Upper lobe of left lung (tissue), 6 donors: ENCODE measurements around the gene RIPK4. TPM values are rescaled to one million over a fixed set of nuclear protein-coding genes. Genes with fewer than 3 reads are reported as not detected.

ENCODE experiments used
- ATAC-seq, 2 donors: fragments of 200-7000 bp; cut with Tn5 transposase; one replicate each; pipeline ENCODE4 v1.9.1; 2022; ENCODE audit warnings: mild to moderate bottlenecking in 2 of 2, moderate library complexity in 2 of 2; ENCODE audit not compliant: low FRiP score in 2 of 2
- DNase-seq, 2 donors: peaks; one replicate each; pipeline ENCODE4 v3.0.0-alpha.2; 2019 to 2020
- H3K27ac ChIP-seq, 4 donors: fragments of 200-600 bp; sonication (generic); one replicate each; pipeline ENCODE4 v1.5.1; 2016 to 2019
- H3K27me3 ChIP-seq, 4 donors: fragments of 200-600 bp; sonication (generic); one replicate each; pipeline ENCODE4 v1.5.1; 2017 to 2019
- H3K36me3 ChIP-seq, 4 donors: fragments of 200-600 bp; sonication (generic); one replicate each; pipeline ENCODE4 v1.5.1; 2016 to 2019
- H3K4me1 ChIP-seq, 4 donors: fragments of 200-600 bp; sonication (generic); one replicate each; pipeline ENCODE4 v1.5.1; 2018 to 2019
- H3K4me3 ChIP-seq, 4 donors: fragments of 200-600 bp; sonication (generic); one replicate each; pipeline ENCODE4 v1.5.1; 2017 to 2019; ENCODE audit warnings: mild to moderate bottlenecking in 2 of 4, moderate library complexity in 1 of 4
- H3K9me3 ChIP-seq, 4 donors: fragments of 200-600 bp; sonication (generic); one replicate each; pipeline ENCODE4 v1.5.1; 2018 to 2019
- EP300 ChIP-seq, 4 donors: sonication (generic); formaldehyde crosslinking; IDR thresholded peaks; one replicate each; pipeline ENCODE4 v1.5.1; 2017; ENCODE audit warnings: antibody characterized with exemption in 4 of 4, control low read depth in 2 of 4
- POLR2A ChIP-seq, 4 donors: fragments of 450-650 bp; IDR thresholded peaks; one replicate each; pipeline ENCODE4 v1.5.1; 2016 to 2017; ENCODE audit warnings: antibody characterized with exemption in 4 of 4, mild to moderate bottlenecking in 2 of 4
- POLR2AphosphoS5 ChIP-seq, 2 donors: sonication (generic); formaldehyde crosslinking; IDR thresholded peaks; one replicate each; pipeline ENCODE4 v1.5.1; 2017; ENCODE audit warnings: antibody characterized with exemption in 2 of 2
- WGBS, 2 donors: methylation state at CpG; one replicate each; pipeline ENCODE4 v1.1.5; 2017 to 2018; 5-methylcytosine and 5-hydroxymethylcytosine counted together
- total RNA-seq, 6 donors: library from RNA; depleted of rRNA in 4 of 6; stranded (reverse); fragments of >200 nt in 4 of 6; gene quantifications; one replicate each; pipeline versions ENCODE4 v1.1.0 to v1.2.1, GENCODE V29; 2016 to 2021
- TF ChIP-seq, protein P1 (sequence below), 6 experiments: fragments of 450-650 bp in 4 of 6; fragments of 200-600 bp in 2 of 6; sonication (generic) in 2 of 6; IDR thresholded peaks; one replicate each; pipeline ENCODE4 v1.5.1; 2016 to 2019; ENCODE audit warnings: antibody characterized with exemption in 6 of 6
- donor health status: DM: no; HTN: no; CAD: no; lungs with moderate emphysema.
- donor health status: DM: no; HTN: yes; CAD: no; lungs with severe emphysema.

Gene RIPK4
- total RNA-seq, 6 donors from 2014 or later: 6.3 to 18.6 (median 14.9) TPM

DNA sequence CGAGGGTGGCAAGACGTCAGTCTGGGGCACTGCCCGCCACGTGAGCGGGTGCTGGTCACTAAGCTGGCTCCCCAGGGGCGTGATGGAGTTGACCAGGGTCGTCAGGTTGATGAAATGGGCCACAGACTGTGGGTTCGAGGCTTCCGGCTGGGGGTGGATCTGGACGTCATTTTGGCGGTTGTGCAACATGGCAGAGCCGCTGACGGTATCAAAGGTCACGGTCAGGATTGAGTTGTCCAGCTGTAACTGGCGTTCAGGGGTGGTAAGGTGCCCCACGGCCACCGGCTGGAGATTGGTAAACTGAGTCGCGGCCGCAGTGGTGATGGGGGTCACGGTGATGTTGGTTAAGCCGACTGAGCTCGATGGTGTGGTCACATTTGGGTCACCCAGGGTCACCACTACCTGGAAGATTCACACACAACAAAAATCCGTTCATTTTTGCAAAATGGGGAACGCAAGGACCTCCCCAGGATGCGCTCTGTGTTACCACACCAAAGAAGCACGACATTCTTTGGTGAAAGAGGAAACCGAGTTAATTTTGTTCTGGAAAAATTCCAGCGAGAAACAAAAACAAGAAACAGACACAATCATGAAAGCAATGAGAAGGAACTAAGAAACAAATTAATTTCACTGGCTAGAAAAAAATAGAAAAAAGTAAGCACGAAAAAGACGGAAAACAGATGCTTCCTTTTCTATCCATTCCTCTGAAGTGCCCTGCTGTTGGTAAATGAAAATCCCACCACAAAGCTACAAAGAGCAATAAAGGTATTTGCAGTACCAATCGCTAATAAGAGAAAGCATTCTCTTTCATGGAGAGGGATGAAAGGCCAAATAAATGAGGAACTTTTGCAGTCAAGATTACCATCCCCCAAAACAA lies 34.7 kb upstream of the RIPK4 start:
- peak in 1 of 2 donors; percentile 85 for DNase-seq

DNA sequence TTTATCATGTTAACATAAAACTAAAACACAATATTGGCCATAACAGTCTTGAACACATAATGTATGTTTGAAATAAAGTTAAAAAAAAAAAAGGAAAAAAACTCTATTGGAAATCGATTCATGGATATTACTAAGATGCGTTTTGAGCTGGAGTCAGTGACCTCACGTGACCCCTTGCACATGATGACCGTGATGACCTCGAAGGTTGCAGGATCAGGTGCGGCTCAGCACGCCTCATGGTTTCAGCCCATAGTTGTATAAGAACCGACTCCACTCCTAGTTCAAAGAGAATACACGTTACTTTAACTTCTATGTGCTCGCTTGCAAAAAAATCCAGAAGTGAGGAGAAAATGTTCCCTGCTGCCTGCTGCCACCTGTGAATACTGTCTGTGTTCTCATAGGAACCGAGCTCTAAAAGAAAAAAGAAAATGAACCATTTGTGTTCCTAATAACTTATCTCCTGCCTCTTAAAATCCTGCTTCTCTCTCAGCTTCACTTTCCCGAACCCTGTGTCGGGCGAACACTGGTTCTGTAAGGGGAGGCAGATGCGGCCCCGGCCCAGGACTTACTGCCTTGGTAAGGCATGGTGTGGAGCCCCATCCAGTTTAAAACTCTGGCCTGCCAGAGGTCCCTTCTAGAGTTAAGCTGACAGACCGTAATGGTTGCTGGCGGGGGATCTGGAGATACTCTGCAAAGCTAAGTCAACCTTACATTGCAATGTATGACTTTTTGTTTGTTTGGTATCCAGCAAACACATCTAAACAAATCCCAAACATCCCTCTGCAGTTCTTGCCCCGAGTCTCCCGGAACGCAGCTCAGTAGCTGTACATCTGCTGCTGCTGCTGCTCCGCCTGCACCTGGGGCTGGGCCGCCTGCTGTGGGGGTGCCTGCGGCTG lies 33.8 kb upstream of the RIPK4 start:
- H3K4me3 ChIP-seq: no peak overlapping the region
- DNase-seq (no peak), ATAC-seq (no peak)
- no peaks in the 10 kb centered on the region for H3K4me1 ChIP-seq
- H3K36me3 ChIP-seq: peaks cover 0 to 39% (median 25%) of the 10 kb centered on the region in 4 donors
- 87 to 89% methylated on average over 21 to 24 of the region's 24 CpGs for WGBS, 2 donors
- no peak overlapping the region for H3K27ac ChIP-seq
- H3K9me3 ChIP-seq: no peaks in the 10 kb centered on the region
- no peak for TF ChIP-seq EP300 (IDR thresholded peaks at IDR 0.05)
- no peak for TF ChIP-seq POLR2AphosphoS5 (IDR thresholded peaks at IDR 0.05)
- TF ChIP-seq, protein P1, sequence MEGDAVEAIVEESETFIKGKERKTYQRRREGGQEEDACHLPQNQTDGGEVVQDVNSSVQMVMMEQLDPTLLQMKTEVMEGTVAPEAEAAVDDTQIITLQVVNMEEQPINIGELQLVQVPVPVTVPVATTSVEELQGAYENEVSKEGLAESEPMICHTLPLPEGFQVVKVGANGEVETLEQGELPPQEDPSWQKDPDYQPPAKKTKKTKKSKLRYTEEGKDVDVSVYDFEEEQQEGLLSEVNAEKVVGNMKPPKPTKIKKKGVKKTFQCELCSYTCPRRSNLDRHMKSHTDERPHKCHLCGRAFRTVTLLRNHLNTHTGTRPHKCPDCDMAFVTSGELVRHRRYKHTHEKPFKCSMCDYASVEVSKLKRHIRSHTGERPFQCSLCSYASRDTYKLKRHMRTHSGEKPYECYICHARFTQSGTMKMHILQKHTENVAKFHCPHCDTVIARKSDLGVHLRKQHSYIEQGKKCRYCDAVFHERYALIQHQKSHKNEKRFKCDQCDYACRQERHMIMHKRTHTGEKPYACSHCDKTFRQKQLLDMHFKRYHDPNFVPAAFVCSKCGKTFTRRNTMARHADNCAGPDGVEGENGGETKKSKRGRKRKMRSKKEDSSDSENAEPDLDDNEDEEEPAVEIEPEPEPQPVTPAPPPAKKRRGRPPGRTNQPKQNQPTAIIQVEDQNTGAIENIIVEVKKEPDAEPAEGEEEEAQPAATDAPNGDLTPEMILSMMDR (IDR thresholded peaks at IDR 0.05): no peak
- no peak for TF ChIP-seq POLR2A (IDR thresholded peaks at IDR 0.05)
- no peaks in the 10 kb centered on the region for H3K27me3 ChIP-seq

More for the DNA sequence above, 34.7 kb upstream of the RIPK4 start:
- no peak for ATAC-seq
- H3K9me3 ChIP-seq: no peaks in the 10 kb centered on the region
- no peak for TF ChIP-seq POLR2A (IDR thresholded peaks at IDR 0.05)
- TF ChIP-seq POLR2AphosphoS5 (IDR thresholded peaks at IDR 0.05): no peak
- WGBS, 2 donors: 88 to 91% methylated on average over 24 to 32 of the region's 32 CpGs
- H3K27ac ChIP-seq: no peak overlapping the region
- H3K4me1 ChIP-seq: no peaks in the 10 kb centered on the region
- H3K36me3 ChIP-seq: peaks cover 0 to 39% (median 25%) of the 10 kb centered on the region in 4 donors
- H3K4me3 ChIP-seq: no peak overlapping the region
- no peaks in the 10 kb centered on the region for H3K27me3 ChIP-seq

DNA sequence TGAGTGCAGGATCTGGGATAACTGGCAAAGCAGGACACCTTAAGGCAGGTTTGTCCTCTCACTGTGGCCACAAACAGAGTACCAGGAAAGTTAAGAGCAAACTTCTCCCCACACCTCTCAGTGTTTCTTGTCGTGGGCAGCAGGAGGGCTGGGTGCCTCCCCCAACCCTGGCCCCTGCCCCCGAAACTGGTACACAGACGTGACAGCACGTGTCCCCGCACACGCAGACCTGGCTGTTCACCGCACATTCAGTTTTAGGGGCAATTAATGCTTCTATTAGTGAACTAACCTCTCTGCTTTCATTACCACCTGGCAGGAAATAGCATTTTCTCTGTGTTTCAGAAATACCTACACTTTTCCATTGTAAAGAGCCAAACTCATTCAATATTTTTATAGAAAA lies 32.9 kb upstream of the RIPK4 start:
- no peaks in the 10 kb centered on the region for H3K27me3 ChIP-seq
- DNase-seq (no peak), ATAC-seq (no peak)
- WGBS, 2 donors: 93 to 96% methylated on average over 7 of the region's 7 CpGs
- peaks cover 0 to 39% (median 25%) of the 10 kb centered on the region in 4 donors for H3K36me3 ChIP-seq
- no peaks in the 10 kb centered on the region for H3K4me1 ChIP-seq
- H3K27ac ChIP-seq: no peak overlapping the region
- no peaks in the 10 kb centered on the region for H3K9me3 ChIP-seq
- no peak for TF ChIP-seq EP300 (IDR thresholded peaks at IDR 0.05)
- no peak for TF ChIP-seq POLR2AphosphoS5 (IDR thresholded peaks at IDR 0.05)
- TF ChIP-seq, protein P1 (IDR thresholded peaks at IDR 0.05): no peak
- no peak for TF ChIP-seq POLR2A (IDR thresholded peaks at IDR 0.05)
- H3K4me3 ChIP-seq: no peak overlapping the region

DNA sequence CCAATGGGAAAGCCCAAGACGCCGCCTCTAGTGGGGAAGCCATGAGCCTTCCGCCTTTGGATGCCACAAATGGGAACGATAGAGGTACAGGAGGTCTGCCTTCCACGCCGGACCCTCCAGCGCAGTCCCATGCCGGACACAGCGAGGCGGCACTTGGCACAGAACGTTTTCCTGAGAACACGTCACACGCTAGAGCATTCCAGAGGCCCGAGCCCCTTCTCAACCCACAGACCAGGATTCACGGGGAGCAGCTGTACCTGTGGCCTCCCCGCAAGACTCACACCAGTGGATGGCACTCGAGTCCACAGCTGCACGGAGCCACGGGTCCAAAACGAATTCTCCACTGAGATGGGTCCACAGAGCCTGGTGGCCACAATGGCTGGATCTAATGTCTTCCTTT lies 31.5 kb upstream of the RIPK4 start:
- Histone ChIP-seq H3K36me3 (peaks cover 0 to 39% (median 23%) of the 10 kb centered on the region in 4 donors), H3K4me3 (no peak overlapping the region), H3K27me3 (no peaks in the 10 kb centered on the region), H3K9me3 (no peaks in the 10 kb centered on the region), H3K27ac (no peak overlapping the region), H3K4me1 (no peaks in the 10 kb centered on the region)
- WGBS, 2 donors: 92 to 97% methylated on average over 9 to 20 of the region's 20 CpGs
- DNase-seq (peak in 1 of 2 donors; percentile 58), ATAC-seq (no peak)
- no peak for TF ChIP-seq POLR2A (IDR thresholded peaks at IDR 0.05)
- TF ChIP-seq, protein P1 (IDR thresholded peaks at IDR 0.05): no peak
- no peak for TF ChIP-seq POLR2AphosphoS5 (IDR thresholded peaks at IDR 0.05)
- TF ChIP-seq EP300 (IDR thresholded peaks at IDR 0.05): no peak
